RWPE1 (cell line): ENCODE data around the gene TMEM30B.

Experiments
- CTCF ChIA-PET: fragments of 350-600 bp; sonication (Branson Sonifier 250); formaldehyde crosslinking; extraction: SDS; loops from one replicate; lab custom pipeline; 2021; lab: Yijun Ruan, JAX
- POLR2A ChIA-PET: fragments of 400-600 bp; formaldehyde crosslinking; extraction: SDS; loops from one replicate; lab custom pipeline; 2020; ENCODE audit warnings: antibody characterized with exemption; ENCODE audit not compliant: low non-redundant PET; lab: Yijun Ruan, JAX
- DNase-seq: peaks from one replicate; pipeline ENCODE4 v3.0.0; 2012; ENCODE audit warnings: low spot score
- H3K27ac ChIP-seq: fragments of 450-650 bp; 2 replicates; pipeline ENCODE4 v1.5.1; 2017
- TF ChIP-seq, protein P1 (sequence below): fragments of 450-650 bp; conservative IDR thresholded peaks from 2 replicates; pipeline ENCODE4 v1.5.1; 2017; ENCODE audit warnings: low read depth, mild to moderate bottlenecking

The TMEM30B gene

DNA sequence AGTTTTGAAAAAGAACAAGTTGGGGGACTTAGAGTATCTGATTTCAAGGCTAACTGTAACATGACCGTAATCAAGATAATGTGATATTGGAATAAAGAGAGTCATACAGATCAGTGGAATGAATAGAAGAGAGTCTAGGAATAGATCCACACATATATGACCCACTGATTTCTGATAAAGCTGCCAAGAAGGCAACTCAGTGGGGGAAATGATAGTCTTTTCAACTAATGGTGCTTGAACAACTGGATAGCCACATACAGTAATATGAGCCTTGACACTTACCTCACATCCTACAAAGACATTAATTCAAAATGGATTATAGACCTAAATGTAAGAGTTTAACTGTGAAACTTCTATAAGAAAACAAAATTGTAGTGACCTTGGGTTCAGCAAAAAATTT is 44.0 kb upstream of the TMEM30B start:
- TF ChIP-seq, protein P1, sequence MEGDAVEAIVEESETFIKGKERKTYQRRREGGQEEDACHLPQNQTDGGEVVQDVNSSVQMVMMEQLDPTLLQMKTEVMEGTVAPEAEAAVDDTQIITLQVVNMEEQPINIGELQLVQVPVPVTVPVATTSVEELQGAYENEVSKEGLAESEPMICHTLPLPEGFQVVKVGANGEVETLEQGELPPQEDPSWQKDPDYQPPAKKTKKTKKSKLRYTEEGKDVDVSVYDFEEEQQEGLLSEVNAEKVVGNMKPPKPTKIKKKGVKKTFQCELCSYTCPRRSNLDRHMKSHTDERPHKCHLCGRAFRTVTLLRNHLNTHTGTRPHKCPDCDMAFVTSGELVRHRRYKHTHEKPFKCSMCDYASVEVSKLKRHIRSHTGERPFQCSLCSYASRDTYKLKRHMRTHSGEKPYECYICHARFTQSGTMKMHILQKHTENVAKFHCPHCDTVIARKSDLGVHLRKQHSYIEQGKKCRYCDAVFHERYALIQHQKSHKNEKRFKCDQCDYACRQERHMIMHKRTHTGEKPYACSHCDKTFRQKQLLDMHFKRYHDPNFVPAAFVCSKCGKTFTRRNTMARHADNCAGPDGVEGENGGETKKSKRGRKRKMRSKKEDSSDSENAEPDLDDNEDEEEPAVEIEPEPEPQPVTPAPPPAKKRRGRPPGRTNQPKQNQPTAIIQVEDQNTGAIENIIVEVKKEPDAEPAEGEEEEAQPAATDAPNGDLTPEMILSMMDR: no peak
- no peak for DNase-seq
- H3K27ac ChIP-seq: no peak overlapping the region
- ChIA-PET POLR2A (no interaction called here), CTCF (no interaction called here)

DNA sequence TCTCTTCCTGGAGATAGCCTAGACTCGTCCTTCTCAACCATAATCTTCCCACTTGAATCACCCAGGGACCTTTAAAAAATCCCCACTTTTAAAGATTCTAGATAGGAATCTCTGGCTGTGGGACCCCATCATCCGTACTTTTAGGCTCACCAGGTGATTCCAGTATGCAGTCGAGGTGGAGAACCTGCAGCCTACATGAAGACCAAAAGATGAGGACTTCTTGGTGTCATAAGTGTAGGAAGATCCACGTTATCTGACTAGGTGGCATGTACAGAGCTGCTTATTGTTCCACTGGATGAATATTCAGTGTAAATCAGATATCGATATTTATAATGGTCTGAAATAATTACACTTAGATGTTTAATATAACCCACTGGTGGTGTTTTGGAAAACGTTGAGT is 42.8 kb upstream of the TMEM30B start:
- ChIA-PET POLR2A (no interaction called here), CTCF (no interaction called here)

DNA sequence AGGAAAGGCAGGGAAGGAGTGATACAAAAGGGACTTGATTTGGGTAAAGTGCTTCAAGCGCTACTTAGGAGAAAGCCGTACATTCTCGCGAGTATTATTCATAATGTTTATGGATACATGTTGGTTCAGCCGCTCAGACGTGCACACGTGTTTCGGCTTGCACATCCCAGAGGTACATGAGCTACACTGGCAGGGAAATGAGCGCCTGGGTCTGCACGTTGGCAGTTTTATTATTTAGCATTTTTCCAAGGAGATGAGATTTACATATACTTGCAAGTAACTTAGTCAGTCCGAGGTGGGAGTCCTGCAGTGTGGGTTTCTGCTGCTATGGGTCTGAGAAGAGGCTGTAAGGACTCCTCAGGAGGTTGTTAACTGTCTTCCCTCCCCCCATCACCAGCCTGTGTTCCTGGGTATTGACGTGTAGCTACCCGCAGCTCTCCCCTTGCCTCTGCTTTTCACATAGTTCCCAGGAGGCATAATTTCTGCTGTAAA is 41.7 kb upstream of the TMEM30B start:
- CTCF ChIA-PET: interaction anchor here (0.6 to 1.0 kb wide), 4 partner anchors 46 to 1838 kb away, joined by 3 to 4 read pairs (median 3); partner anchors contain the start of genes JKAMP and L3HYPDH
- H3K27ac ChIP-seq: peak overlapping the region; percentile 92
- POLR2A ChIA-PET: interaction anchor here (0.7 kb wide), 1 partner anchor 15 kb away, joined by 5 read pairs; no protein-coding TSS in a partner anchor
- TF ChIP-seq, protein P1: no peak
- peak; percentile 72 for DNase-seq

More for the DNA sequence above, 42.8 kb upstream of the TMEM30B start:
- DNase-seq: no peak
- no peak overlapping the region for H3K27ac ChIP-seq
- TF ChIP-seq, protein P1: no peak

DNA sequence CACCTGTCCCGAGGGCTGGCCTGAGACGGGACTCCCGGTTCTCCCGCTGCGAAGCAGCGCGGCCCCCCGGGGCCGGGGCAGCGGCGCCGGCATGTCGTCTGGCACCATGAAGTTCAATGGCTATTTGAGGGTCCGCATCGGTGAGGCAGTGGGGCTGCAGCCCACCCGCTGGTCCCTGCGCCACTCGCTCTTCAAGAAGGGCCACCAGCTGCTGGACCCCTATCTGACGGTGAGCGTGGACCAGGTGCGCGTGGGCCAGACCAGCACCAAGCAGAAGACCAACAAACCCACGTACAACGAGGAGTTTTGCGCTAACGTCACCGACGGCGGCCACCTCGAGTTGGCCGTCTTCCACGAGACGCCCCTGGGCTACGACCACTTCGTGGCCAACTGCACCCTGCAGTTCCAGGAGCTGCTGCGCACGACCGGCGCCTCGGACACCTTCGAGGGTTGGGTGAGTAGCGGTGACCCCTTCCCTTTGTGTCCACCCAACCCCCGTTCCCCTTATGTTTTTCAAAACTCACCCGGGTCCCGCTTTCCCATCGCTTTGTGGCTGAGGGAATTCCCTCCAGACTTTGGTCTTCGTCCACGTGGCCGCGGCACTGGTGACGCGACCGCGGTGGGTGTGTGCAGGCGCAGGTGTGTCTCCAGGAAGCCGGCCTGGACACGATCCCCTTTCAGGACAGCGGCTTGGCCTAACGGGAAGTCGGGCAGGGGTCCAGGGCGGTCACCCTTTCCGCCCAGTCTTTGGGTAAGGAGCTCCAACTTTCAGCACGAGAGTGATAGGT is 41.1 kb upstream of the TMEM30B start:
- peak; percentile 52 for DNase-seq
- peak overlapping the region; percentile 92 for H3K27ac ChIP-seq
- TF ChIP-seq, protein P1: no peak
- POLR2A ChIA-PET: interaction anchor here (0.7 kb wide), 2 partner anchors 15 to 98 kb away, joined by 3 to 5 read pairs; no protein-coding TSS in a partner anchor
- CTCF ChIA-PET: interaction anchor here (0.6 to 1.0 kb wide), 5 partner anchors 33 to 1838 kb away, joined by 3 to 4 read pairs (median 3); partner anchors contain the start of genes JKAMP and L3HYPDH

DNA sequence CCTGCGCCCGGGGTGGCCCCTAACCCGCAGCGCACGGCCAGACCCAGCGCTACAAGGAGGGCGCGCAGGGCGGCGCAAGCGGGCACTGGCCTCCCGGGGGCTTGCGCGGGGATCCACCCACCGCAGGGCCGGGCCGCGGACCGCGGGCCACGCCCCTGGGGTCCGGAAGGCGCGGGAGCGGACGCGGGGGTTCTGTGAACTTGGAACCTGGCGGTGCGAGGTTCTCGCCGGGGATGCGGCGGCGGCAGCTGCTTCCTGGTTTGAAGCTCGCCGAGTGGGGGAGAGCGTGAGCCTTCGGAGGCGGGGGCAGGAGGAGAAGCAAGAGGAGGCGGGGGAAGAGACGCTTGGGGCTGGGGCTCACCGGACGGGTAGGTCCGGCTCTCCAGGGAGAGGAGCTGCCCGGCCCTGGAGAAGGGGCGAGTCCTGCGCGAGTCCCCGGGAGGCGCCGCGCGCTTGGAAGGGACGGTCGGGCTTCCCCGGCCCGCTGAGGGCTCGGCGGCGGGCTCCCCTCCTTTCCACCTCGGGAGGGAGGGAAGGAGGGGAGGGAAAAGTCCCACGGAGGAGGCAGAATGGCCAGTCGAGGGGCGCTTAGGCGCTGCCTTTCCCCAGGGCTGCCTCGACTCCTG is 40.4 kb upstream of the TMEM30B start, which contains the start of gene PRKCH:
Gene PRKCH (plus strand): TSS at position 195 of the 626 bp plus-strand sequence. CDS start 523 bp downstream, outside the sequence.
- peak; percentile 67 for DNase-seq
- CTCF ChIA-PET: interaction anchor here (0.6 to 0.7 kb wide), 3 partner anchors 34 to 134 kb away, joined by 3 to 8 read pairs (median 3); no protein-coding TSS in a partner anchor
- H3K27ac ChIP-seq: peak within 1 kb of the TSS; percentile 92
- TF ChIP-seq, protein P1: peak; percentile 40
- POLR2A ChIA-PET: interaction anchor here (0.7 kb wide), 2 partner anchors 44 to 99 kb away, joined by 3 read pairs; no protein-coding TSS in a partner anchor
